OCI-LY1 (cell line): ENCODE data around the gene SELPLG.
A peak's percentile ranks its signal among the peaks of the same experiment; 100 is the strongest.

Experiments used
- H2AFZ ChIP-seq: fragments of 200-600 bp; sonication (generic), shearing (Covaris generic); 2 replicates; pipeline ENCODE4 v1.6.0; 2014; ENCODE audit warnings: antibody characterized with exemption, mild to moderate bottlenecking, low read length
- H3F3A ChIP-seq: fragments of 200-600 bp; sonication (generic), shearing (Covaris generic); 2 replicates; pipeline ENCODE4 v1.6.0; 2014; ENCODE audit warnings: mild to moderate bottlenecking, antibody characterized with exemption, low read length, moderate library complexity; ENCODE audit not compliant: insufficient read depth
- H3K27ac ChIP-seq: fragments of 200-600 bp; sonication (generic); 2 replicates; pipeline ENCODE4 v1.5.1; 2014; ENCODE audit warnings: low read length, mixed run types, mild to moderate bottlenecking, low read depth; ENCODE audit not compliant: poor library complexity, severe bottlenecking
- H3K27me3 ChIP-seq: fragments of 200-600 bp; sonication (generic); 2 replicates; pipeline ENCODE4 v1.6.0; 2014; ENCODE audit warnings: antibody characterized with exemption, mild to moderate bottlenecking, low read length, moderate library complexity; ENCODE audit not compliant: insufficient read depth
- H3K36me3 ChIP-seq: fragments of 200-600 bp; sonication (generic); 2 replicates; pipeline ENCODE4 v1.6.1; 2014; ENCODE audit warnings: mild to moderate bottlenecking, antibody characterized with exemption, low read length, moderate library complexity, mixed read lengths; ENCODE audit not compliant: insufficient read depth
- H3K4me1 ChIP-seq: fragments of 200-600 bp; sonication (generic); 2 replicates; pipeline ENCODE4 v1.5.1; 2014; ENCODE audit warnings: mild to moderate bottlenecking, low read length, moderate library complexity; ENCODE audit not compliant: insufficient read depth, severe bottlenecking
- H3K4me2 ChIP-seq: fragments of 200-600 bp; sonication (generic), shearing (Covaris generic); 2 replicates; pipeline ENCODE4 v1.6.1; 2014; ENCODE audit warnings: low read length
- H3K4me3 ChIP-seq: fragments of 200-600 bp; sonication (generic); 2 replicates; pipeline ENCODE4 v1.5.1; 2014; ENCODE audit warnings: low read length, low read depth, mild to moderate bottlenecking, mixed read lengths; ENCODE audit not compliant: poor library complexity, severe bottlenecking
- H3K79me2 ChIP-seq: fragments of 200-600 bp; shearing (Covaris generic); 2 replicates; pipeline ENCODE4 v1.6.1; 2016; ENCODE audit warnings: mixed run types, low read length, mixed read lengths; ENCODE audit not compliant: insufficient read depth
- H3K9ac ChIP-seq: fragments of 200-600 bp; sonication (generic), shearing (Covaris generic); 2 replicates; pipeline ENCODE4 v1.6.1; 2014; ENCODE audit warnings: mild to moderate bottlenecking, low read length, mixed read lengths
- H3K9me2 ChIP-seq: fragments of 200-600 bp; sonication (generic), shearing (Covaris generic); 2 replicates; pipeline ENCODE4 v1.6.1; 2014; ENCODE audit warnings: low read depth, mild to moderate bottlenecking, low read length, mixed read lengths
- H3K9me3 ChIP-seq: fragments of 200-600 bp; shearing (Covaris generic); 2 replicates; pipeline ENCODE4 v1.6.1; 2014; ENCODE audit warnings: low read length, mixed read lengths
- H4K20me1 ChIP-seq: fragments of 200-600 bp; sonication (generic), shearing (Covaris generic); 2 replicates; pipeline ENCODE4 v1.6.0; 2016; ENCODE audit warnings: mild to moderate bottlenecking, low read length; ENCODE audit not compliant: insufficient read depth
- EZH2 ChIP-seq: fragments of 200-600 bp; sonication (generic), shearing (Covaris generic); IDR thresholded peaks from 2 replicates; pipeline ENCODE4 v1.8.0; 2017; ENCODE audit warnings: borderline replicate concordance, mixed run types, mild to moderate bottlenecking, antibody characterized with exemption, low read length, moderate library complexity, mixed read lengths
- TF ChIP-seq, protein P1 (sequence below): fragments of 200-600 bp; sonication (generic), shearing (Covaris generic); IDR thresholded peaks from 2 replicates; pipeline ENCODE4 v1.5.1; 2017; ENCODE audit warnings: mild to moderate bottlenecking, antibody characterized with exemption, low read length, moderate library complexity, mixed read lengths

Gene SELPLG

DNA sequence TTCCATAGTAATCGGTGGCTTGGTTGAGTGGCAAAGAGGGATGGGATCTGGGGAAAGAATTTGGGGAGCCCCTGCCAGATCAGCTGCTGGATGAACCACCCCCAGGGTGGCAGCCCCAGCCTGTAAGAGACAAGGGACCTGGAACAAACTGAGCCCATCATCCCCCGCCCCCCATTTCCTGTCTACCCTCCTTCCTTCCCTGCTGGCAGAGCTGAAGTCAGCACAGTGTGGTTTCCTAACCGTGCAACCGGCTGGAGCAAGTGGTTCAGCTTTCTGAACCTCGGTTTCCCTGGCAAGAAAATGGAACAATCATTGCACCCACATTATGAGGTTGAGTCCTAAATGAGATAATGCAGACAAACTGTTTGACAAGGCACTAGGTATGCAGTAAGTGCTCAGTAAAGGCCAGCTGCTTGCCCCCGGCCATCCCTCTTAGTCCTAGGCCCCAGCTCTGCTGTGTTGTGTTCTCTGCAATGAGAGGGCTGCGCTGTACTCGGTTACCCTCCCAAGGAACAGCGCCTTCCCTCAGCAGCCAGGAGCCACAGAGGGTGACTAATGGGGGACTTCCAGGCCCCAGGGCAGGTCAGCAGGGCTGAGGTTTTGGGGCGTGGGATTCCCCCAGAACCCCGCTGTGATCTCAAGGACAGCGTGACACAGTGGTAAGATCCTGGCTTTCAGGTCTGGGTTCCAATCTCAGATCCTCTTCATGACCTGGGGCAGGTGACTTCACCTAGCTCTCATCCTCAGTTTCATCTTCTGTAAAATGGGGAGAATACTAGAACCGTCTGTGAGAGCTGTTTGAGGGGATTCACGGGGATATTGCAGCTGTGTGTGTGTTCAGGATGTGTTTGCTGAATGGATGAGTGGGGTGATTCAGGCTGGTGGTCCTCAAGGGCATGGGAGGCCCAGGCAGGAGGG lies 16.5 kb downstream of the SELPLG start:
- Histone ChIP-seq H3K27me3 (no peaks in the 10 kb centered on the region), H3K4me3 (no peak overlapping the region), H3K9me3 (peaks cover 4% of the 10 kb centered on the region; the same call in 1 of the 2 replicates), H3K4me1 (peaks cover 16% of the 10 kb centered on the region), H3K9ac (no peak overlapping the region), H4K20me1 (no peaks in the 10 kb centered on the region), H3K36me3 (no peaks in the 10 kb centered on the region; the same call in 1 of the 2 replicates), H2AFZ (no peak overlapping the region), H3K79me2 (no peaks in the 10 kb centered on the region), H3F3A (no peaks in the 10 kb centered on the region), H3K27ac (peak overlapping the region; percentile 70), H3K4me2 (peak overlapping the region; percentile 16; the same call in 1 of the 2 replicates), H3K9me2 (no peaks in the 10 kb centered on the region)
- TF ChIP-seq, protein P1, sequence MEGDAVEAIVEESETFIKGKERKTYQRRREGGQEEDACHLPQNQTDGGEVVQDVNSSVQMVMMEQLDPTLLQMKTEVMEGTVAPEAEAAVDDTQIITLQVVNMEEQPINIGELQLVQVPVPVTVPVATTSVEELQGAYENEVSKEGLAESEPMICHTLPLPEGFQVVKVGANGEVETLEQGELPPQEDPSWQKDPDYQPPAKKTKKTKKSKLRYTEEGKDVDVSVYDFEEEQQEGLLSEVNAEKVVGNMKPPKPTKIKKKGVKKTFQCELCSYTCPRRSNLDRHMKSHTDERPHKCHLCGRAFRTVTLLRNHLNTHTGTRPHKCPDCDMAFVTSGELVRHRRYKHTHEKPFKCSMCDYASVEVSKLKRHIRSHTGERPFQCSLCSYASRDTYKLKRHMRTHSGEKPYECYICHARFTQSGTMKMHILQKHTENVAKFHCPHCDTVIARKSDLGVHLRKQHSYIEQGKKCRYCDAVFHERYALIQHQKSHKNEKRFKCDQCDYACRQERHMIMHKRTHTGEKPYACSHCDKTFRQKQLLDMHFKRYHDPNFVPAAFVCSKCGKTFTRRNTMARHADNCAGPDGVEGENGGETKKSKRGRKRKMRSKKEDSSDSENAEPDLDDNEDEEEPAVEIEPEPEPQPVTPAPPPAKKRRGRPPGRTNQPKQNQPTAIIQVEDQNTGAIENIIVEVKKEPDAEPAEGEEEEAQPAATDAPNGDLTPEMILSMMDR: no peak
- TF ChIP-seq EZH2: no peak

DNA sequence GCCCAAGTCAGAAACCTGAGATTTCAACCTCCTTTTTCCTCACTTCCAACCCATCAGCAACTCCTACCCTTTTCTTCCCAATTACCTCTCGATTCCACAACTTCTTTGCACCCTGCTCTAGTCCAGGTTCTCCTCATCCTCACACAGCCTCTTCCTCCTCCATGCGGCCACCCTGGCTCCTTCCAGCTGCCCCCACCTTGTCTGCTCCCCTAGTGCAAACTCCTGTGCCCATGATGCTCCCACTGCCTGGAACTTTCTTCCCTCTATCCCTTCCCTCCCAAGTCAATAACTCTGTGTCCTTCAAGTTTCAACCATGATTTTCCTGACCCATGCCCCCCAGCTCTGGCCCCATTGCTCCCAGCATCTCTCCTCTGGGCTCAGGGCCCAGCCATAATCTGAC lies 17.3 kb downstream of the SELPLG start:
- H3K27ac ChIP-seq: no peak overlapping the region

DNA sequence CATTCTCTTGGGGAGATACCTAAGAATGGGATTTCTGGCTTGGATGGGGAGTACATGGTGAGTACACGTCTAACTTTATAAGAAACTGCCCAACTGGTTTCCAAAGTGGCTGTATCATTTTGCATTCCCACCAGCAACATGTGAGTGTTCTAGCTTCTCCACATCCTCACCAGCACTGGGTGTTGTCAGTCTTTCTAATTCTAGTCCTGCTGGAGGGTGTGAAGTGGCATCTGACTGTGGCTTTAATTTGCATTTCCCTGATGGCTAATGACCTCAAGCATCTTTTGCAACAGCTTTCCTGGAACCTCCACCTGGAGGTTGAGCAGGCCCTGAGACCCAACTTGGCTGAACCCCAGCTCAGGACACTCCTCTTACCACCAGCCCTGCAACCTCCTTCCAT lies 17.8 kb downstream of the SELPLG start:
- H3K36me3 ChIP-seq: no peaks in the 10 kb centered on the region; the same call in 1 of the 2 replicates
- no peaks in the 10 kb centered on the region for H3F3A ChIP-seq
- no peak overlapping the region for H3K4me3 ChIP-seq
- H3K4me1 ChIP-seq: peaks cover 15% of the 10 kb centered on the region
- no peaks in the 10 kb centered on the region for H3K79me2 ChIP-seq
- H2AFZ ChIP-seq: no peak overlapping the region
- no peaks in the 10 kb centered on the region for H3K27me3 ChIP-seq
- peaks cover 4% of the 10 kb centered on the region; the same call in 1 of the 2 replicates for H3K9me3 ChIP-seq
- TF ChIP-seq, protein P1: no peak
- no peak for TF ChIP-seq EZH2
- H3K27ac ChIP-seq: no peak overlapping the region
- no peaks in the 10 kb centered on the region for H3K9me2 ChIP-seq
- H3K9ac ChIP-seq: no peak overlapping the region
- no peak overlapping the region for H3K4me2 ChIP-seq
- H4K20me1 ChIP-seq: no peaks in the 10 kb centered on the region

More for the DNA sequence above, 17.3 kb downstream of the SELPLG start:
- peaks cover 4% of the 10 kb centered on the region; the same call in 1 of the 2 replicates for H3K9me3 ChIP-seq
- TF ChIP-seq EZH2: no peak
- TF ChIP-seq, protein P1: no peak
- peaks cover 15% of the 10 kb centered on the region for H3K4me1 ChIP-seq
- no peak overlapping the region for H3K4me2 ChIP-seq
- H3K27me3 ChIP-seq: no peaks in the 10 kb centered on the region
- no peaks in the 10 kb centered on the region; the same call in 1 of the 2 replicates for H3K36me3 ChIP-seq
- H3K9me2 ChIP-seq: no peaks in the 10 kb centered on the region
- H3K4me3 ChIP-seq: no peak overlapping the region
- no peaks in the 10 kb centered on the region for H4K20me1 ChIP-seq
- no peaks in the 10 kb centered on the region for H3K79me2 ChIP-seq
- H3K9ac ChIP-seq: no peak overlapping the region
- no peak overlapping the region for H2AFZ ChIP-seq
- no peaks in the 10 kb centered on the region for H3F3A ChIP-seq
